Ovary (tissue), 3 donors: ENCODE measurements around the gene ZRANB1.

Experiments
- CTCF ChIP-seq, 3 donors: fragments of 450-650 bp in 2 of 3; fragments of 200-600 bp in 1 of 3; IDR thresholded peaks; one replicate each; pipeline versions ENCODE4 v1.5.1 to v1.8.0; 2016 to 2022; ENCODE audit warnings: antibody characterized with exemption in 3 of 3, mild to moderate bottlenecking in 1 of 3
- POLR2A ChIP-seq: fragments of 450-650 bp; IDR thresholded peaks from one replicate; pipeline ENCODE4 v1.6.1; 2017; ENCODE audit warnings: antibody characterized with exemption, mild to moderate bottlenecking, moderate library complexity
- donor health status: DM: no; HTN: no; CAD: no.

DNA sequence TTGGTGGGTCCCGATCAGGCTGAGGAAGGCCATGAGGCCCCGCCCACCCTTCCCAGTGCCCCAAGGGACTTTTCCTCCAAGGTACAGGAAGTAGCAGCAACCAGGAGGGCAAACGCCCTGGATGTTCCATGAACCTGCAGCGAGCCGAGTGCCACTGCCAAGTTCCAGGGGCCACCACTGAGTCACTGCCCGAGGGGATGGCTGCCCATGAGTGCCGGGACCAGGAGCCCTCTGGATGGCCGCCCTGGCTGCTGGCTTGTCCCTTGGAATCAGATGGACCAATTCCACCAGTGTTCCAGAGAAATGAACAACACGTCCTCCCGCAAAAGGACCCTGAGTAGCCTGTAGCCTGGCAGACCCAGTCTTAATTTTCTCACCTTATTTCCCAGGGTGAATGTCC lies 74.2 kb downstream of the ZRANB1 start:
- TF ChIP-seq CTCF (IDR thresholded peaks at IDR 0.05) (no peak), POLR2A (no peak)
